ENCODE results near the gene PAQR8. TPM values are rescaled to one million over a fixed set of nuclear protein-coding genes. Genes with fewer than 3 reads are reported as not detected.

Gene PAQR8
- total and polyA plus RNA-seq, 4 donors: 2.5 to 9.3 (median 5.9) TPM

DNA sequence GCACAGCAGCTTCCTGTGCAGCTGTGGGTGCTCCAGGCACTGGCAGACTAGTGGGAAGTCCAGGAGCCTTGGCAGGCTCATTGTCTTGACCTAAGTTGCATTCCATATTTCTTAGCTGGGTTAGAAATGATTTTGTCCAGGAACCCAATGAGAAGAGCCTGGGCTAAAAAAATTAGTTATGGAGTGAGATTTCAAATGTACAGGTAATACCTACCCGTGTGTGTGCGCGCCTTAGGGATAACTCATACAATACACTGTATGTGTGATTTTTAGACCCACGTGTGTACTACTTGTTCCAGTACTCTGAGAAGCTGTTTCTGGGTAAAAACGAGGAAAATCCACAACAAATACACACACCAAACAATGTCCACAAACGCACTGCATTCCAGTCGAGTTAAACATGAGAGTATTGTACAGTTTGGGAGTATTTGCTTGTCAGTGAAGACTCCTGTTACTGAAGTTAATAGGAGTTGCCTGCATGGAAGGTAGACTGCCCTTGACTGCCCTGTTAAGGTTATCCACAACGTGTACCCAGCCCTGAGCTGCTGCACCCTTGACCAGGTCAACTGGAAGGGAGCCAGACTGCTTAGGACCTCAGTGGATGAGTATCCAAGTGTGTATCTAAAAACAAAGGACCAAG is 1.4 kb downstream of the PAQR8 start:
- WGBS, 2 donors: 55 to 70% methylated on average over 8 of the region's 8 CpGs
- Histone ChIP-seq H3K27me3 (ENCODE audit: control insufficient read depth in 3 of 3, insufficient read depth in 3 of 3, low read length in 2 of 3) (no peaks in the 10 kb centered on the region), H3K4me1 (ENCODE audit: control insufficient read depth in 5 of 5, insufficient read depth in 5 of 5, low read length in 5 of 5) (peaks cover 0 to 35% (median 5%) of the 10 kb centered on the region in 5 donors), H3K4me3 (peak overlapping the region; percentile 76), H3K27ac (ENCODE audit: low read depth in 1 of 2, low read length in 1 of 2) (no peak overlapping the region), H3K9me3 (ENCODE audit: control insufficient read depth in 4 of 4, insufficient read depth in 3 of 4, low read length in 3 of 4) (no peaks in the 10 kb centered on the region), H3K9ac (ENCODE audit: insufficient read depth in 1 of 2, low read length in 2 of 2) (peak overlapping the region in 1 of 2 donors; percentile 47), H3K36me3 (ENCODE audit: control insufficient read depth in 4 of 4, insufficient read depth in 4 of 4, low read length in 4 of 4) (peaks cover 0 to 2% (median 0%) of the 10 kb centered on the region in 4 donors)
- TF ChIP-seq, protein P1, sequence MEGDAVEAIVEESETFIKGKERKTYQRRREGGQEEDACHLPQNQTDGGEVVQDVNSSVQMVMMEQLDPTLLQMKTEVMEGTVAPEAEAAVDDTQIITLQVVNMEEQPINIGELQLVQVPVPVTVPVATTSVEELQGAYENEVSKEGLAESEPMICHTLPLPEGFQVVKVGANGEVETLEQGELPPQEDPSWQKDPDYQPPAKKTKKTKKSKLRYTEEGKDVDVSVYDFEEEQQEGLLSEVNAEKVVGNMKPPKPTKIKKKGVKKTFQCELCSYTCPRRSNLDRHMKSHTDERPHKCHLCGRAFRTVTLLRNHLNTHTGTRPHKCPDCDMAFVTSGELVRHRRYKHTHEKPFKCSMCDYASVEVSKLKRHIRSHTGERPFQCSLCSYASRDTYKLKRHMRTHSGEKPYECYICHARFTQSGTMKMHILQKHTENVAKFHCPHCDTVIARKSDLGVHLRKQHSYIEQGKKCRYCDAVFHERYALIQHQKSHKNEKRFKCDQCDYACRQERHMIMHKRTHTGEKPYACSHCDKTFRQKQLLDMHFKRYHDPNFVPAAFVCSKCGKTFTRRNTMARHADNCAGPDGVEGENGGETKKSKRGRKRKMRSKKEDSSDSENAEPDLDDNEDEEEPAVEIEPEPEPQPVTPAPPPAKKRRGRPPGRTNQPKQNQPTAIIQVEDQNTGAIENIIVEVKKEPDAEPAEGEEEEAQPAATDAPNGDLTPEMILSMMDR (IDR thresholded peaks at IDR 0.05; ENCODE audit: control extremely low read depth, extremely low read depth): no peak
- DNase-seq (peak in 2 of 3 donors; percentile 11 to 37), ATAC-seq (ENCODE audit: insufficient read depth, low FRiP score) (no peak)

DNA sequence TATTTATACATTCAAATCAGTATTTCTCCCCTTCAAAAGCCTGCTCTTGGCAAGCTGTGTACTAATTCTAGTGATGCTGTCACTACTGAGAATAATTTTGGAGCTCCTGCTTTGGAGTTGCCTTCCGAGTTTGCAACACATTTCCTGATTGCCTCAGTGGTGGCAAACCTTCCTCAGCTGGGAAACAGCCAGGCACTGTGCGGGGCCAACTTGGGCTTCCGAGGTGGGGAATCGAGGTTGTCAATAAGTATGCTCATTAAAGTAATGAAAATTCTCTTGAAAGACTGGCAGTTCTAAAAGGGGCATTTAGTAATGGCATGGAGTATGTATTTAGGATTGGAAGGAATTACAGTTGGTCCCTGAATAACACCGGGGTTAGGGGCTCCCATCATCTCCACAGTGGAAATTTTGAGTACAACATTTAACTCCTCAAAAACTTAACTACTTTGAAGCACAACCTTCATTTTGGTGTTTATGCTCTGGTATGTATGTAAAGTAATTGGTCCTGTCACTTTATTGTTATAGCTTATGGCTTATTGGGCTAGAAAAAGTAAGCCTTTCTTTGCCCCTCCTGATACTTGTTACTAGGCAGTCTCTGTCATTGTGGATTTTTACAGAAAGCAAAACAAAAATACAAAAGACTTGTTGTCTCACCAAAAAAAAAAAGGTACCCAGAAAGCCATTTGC is 2.7 kb downstream of the PAQR8 start:
- Histone ChIP-seq H3K4me3 (no peak overlapping the region), H3K36me3 (ENCODE audit: control insufficient read depth in 4 of 4, insufficient read depth in 4 of 4, low read length in 4 of 4) (peaks cover 0 to 2% (median 0%) of the 10 kb centered on the region in 4 donors), H3K4me1 (ENCODE audit: control insufficient read depth in 5 of 5, insufficient read depth in 5 of 5, low read length in 5 of 5) (peaks cover 0 to 35% (median 5%) of the 10 kb centered on the region in 5 donors), H3K9ac (ENCODE audit: insufficient read depth in 1 of 2, low read length in 2 of 2) (no peak overlapping the region), H3K27ac (ENCODE audit: low read depth in 1 of 2, low read length in 1 of 2) (no peak overlapping the region), H3K9me3 (ENCODE audit: control insufficient read depth in 4 of 4, insufficient read depth in 3 of 4, low read length in 3 of 4) (no peaks in the 10 kb centered on the region), H3K27me3 (ENCODE audit: control insufficient read depth in 3 of 3, insufficient read depth in 3 of 3, low read length in 2 of 3) (no peaks in the 10 kb centered on the region)
- ATAC-seq (ENCODE audit: insufficient read depth, low FRiP score) (no peak), DNase-seq (peak in 1 of 3 donors; percentile 42)
- TF ChIP-seq, protein P1 (IDR thresholded peaks at IDR 0.05; ENCODE audit: control extremely low read depth, extremely low read depth): no peak
- WGBS, 2 donors: 46 to 65% methylated on average over 5 of the region's 5 CpGs

DNA sequence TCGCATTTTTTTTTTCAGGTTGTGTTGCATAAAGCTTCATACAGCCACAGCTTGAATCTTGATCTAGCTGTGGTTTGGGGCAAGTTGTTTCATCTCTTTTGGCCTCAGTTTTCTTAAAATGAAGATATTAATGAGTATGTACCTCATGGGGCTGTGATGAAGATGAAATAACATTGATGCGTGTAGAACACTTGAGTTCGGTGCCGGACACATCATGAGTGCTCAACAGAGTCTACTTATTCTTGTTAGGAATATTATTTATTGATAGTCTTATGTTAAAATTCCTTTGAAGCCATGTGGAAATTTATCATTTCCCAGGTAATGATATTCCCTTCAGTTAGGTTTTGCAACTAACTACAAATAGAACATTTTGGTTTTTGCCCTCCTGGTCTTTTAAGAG is 3.4 kb downstream of the PAQR8 start:
- 93% methylated on average over 4 of the region's 4 CpGs for WGBS, 2 donors
- H3K27me3 ChIP-seq (ENCODE audit: control insufficient read depth in 3 of 3, insufficient read depth in 3 of 3, low read length in 2 of 3): no peaks in the 10 kb centered on the region

More for the DNA sequence above, 3.4 kb downstream of the PAQR8 start:
- TF ChIP-seq, protein P1 (IDR thresholded peaks at IDR 0.05; ENCODE audit: control extremely low read depth, extremely low read depth): no peak
- Histone ChIP-seq H3K4me1 (ENCODE audit: control insufficient read depth in 5 of 5, insufficient read depth in 5 of 5, low read length in 5 of 5) (peaks cover 0 to 35% (median 5%) of the 10 kb centered on the region in 5 donors), H3K9me3 (ENCODE audit: control insufficient read depth in 4 of 4, insufficient read depth in 3 of 4, low read length in 3 of 4) (no peaks in the 10 kb centered on the region), H3K9ac (ENCODE audit: insufficient read depth in 1 of 2, low read length in 2 of 2) (no peak overlapping the region), H3K36me3 (ENCODE audit: control insufficient read depth in 4 of 4, insufficient read depth in 4 of 4, low read length in 4 of 4) (peaks cover 0 to 2% (median 0%) of the 10 kb centered on the region in 4 donors), H3K4me3 (no peak overlapping the region), H3K27ac (ENCODE audit: low read depth in 1 of 2, low read length in 1 of 2) (no peak overlapping the region)
- no peak for DNase-seq
- no peak for ATAC-seq (ENCODE audit: insufficient read depth, low FRiP score)
